K562 (cell line): ENCODE measurements around the gene CNGA1. TPM values are rescaled to one million over a fixed set of nuclear protein-coding genes. Genes with fewer than 3 reads are reported as not detected.

Experiments used
- CBX3 ChIP-seq, 2 experiments: IDR thresholded peaks; 1 replicate in 1 of 2; 2 replicates in 1 of 2; pipeline ENCODE4 v1.6.1; 2012; ENCODE audit warnings: inconsistent platforms in 2 of 2, low read length in 2 of 2, borderline replicate concordance in 1 of 2, control low read depth in 1 of 2
- CHD4 ChIP-seq: fragments of 200-600 bp; sonication (generic); IDR thresholded peaks from 3 replicates; pipeline ENCODE4 v1.6.1; 2012; ENCODE audit warnings: low read depth, mild to moderate bottlenecking, mixed read lengths, low read length, inconsistent platforms; ENCODE audit not compliant: insufficient read depth, insufficient replicate concordance, poor library complexity, severe bottlenecking
- CREB3L1 ChIP-seq: fragments of 450-650 bp; IDR thresholded peaks from 2 replicates; pipeline ENCODE4 v1.6.1; 2014; ENCODE audit warnings: low read depth, mild to moderate bottlenecking, moderate library complexity, borderline replicate concordance
- CREM ChIP-seq: IDR thresholded peaks from 2 replicates; pipeline ENCODE4 v1.6.1; 2014; ENCODE audit warnings: antibody characterized with exemption, low read depth
- ESRRB ChIP-seq: fragments of 250-450 bp; sonication (Bioruptor Pico); IDR thresholded peaks from 2 replicates; pipeline ENCODE4 v1.5.0; 2020; ENCODE audit warnings: mild to moderate bottlenecking, moderate library complexity, borderline replicate concordance
- GTF2E2 ChIP-seq: fragments of 200-800 bp; sonication (Bioruptor generic); IDR thresholded peaks from 2 replicates; pipeline ENCODE4 v1.6.1; 2016; ENCODE audit warnings: missing genetic modification characterization, missing compliant biosample characterization
- HNRNPLL ChIP-seq: fragments of 200-400 bp; formaldehyde crosslinking; IDR thresholded peaks from 2 replicates; pipeline ENCODE4 v1.6.1; 2017; ENCODE audit warnings: low read length, low read depth, mild to moderate bottlenecking; ENCODE audit not compliant: poor library complexity, severe bottlenecking
- JUN ChIP-seq, 2 experiments: sonication (generic) in 1 of 2; formaldehyde crosslinking in 1 of 2; IDR thresholded peaks; 2 replicates each; pipeline versions ENCODE4 v1.6.1 to v1.8.0; 2012 to 2022; ENCODE audit warnings: borderline replicate concordance in 2 of 2, mild to moderate bottlenecking in 2 of 2, improper control_type of control experiment in 1 of 2, low read depth in 1 of 2, low read length in 1 of 2, missing genetic modification reagents in 1 of 2
- JUND ChIP-seq, 2 experiments: IDR thresholded peaks; 2 replicates in 1 of 2; 3 replicates in 1 of 2; pipeline ENCODE4 v1.6.1; 2011; ENCODE audit warnings: borderline replicate concordance in 2 of 2, low read depth in 2 of 2, low read length in 2 of 2, improper control_type of control experiment in 1 of 2, missing biosample characterization in 1 of 2, missing genetic modification characterization in 1 of 2, missing genetic modification reagents in 1 of 2
- L3MBTL2 ChIP-seq: fragments of 450-650 bp; IDR thresholded peaks from 2 replicates; pipeline ENCODE4 v1.6.1; 2016; ENCODE audit warnings: mild to moderate bottlenecking, moderate library complexity
- MAX ChIP-seq: sonication (generic); formaldehyde crosslinking; IDR thresholded peaks from 2 replicates; pipeline ENCODE4 v1.9.0; 2022; ENCODE audit warnings: mild to moderate bottlenecking, missing genetic modification reagents
- MAZ ChIP-seq, 2 experiments: fragments of 450-650 bp in 1 of 2; sonication (generic) in 1 of 2; formaldehyde crosslinking; IDR thresholded peaks in 1 of 2; conservative IDR thresholded peaks in 1 of 2; 2 replicates each; pipeline versions ENCODE4 v1.4.0 to v1.5.0; 2020; ENCODE audit warnings: mild to moderate bottlenecking in 1 of 2, missing genetic modification reagents in 1 of 2
- NFRKB ChIP-seq: fragments of 450-650 bp; IDR thresholded peaks from 2 replicates; pipeline ENCODE4 v1.6.1; 2016; ENCODE audit warnings: low read depth
- NONO ChIP-seq, 2 experiments: fragments of 200-400 bp in 1 of 2; fragments of 450-650 bp in 1 of 2; formaldehyde crosslinking in 1 of 2; IDR thresholded peaks; 2 replicates each; pipeline ENCODE4 v1.6.1; 2017; ENCODE audit warnings: low read depth in 2 of 2, mild to moderate bottlenecking in 2 of 2, moderate library complexity in 2 of 2, low read length in 1 of 2
- POLR2AphosphoS5 ChIP-seq: IDR thresholded peaks from 2 replicates; pipeline ENCODE4 v1.6.1; 2011; ENCODE audit warnings: mild to moderate bottlenecking, low read depth, low read length, moderate library complexity; ENCODE audit not compliant: control insufficient read depth, insufficient read depth
- RBFOX2 ChIP-seq: fragments of 200-400 bp; formaldehyde crosslinking; IDR thresholded peaks from 2 replicates; pipeline ENCODE4 v1.6.1; 2017; ENCODE audit warnings: low read depth, mild to moderate bottlenecking, low read length, moderate library complexity
- RBM39 ChIP-seq: fragments of 200-400 bp; formaldehyde crosslinking; optimal IDR thresholded peaks from 2 replicates; pipeline ENCODE3; 2018; ENCODE audit warnings: low read depth, low read length
- RNF2 ChIP-seq: sonication (generic); IDR thresholded peaks from 2 replicates; pipeline ENCODE4 v1.6.1; 2016
- SOX6 ChIP-seq: fragments of 450-650 bp; IDR thresholded peaks from 2 replicates; pipeline ENCODE4 v1.6.1; 2014; ENCODE audit warnings: mild to moderate bottlenecking
- TSC22D4 ChIP-seq: fragments of 450-650 bp; IDR thresholded peaks from 2 replicates; pipeline ENCODE4 v1.6.1; 2016; ENCODE audit warnings: missing genetic modification characterization, missing biosample characterization, control low read depth
- XRCC3 ChIP-seq: fragments of 450-650 bp; IDR thresholded peaks from 2 replicates; pipeline ENCODE4 v1.6.1; 2017; ENCODE audit warnings: mild to moderate bottlenecking, moderate library complexity
- ZFP1 ChIP-seq: fragments of 450-650 bp; formaldehyde crosslinking; IDR thresholded peaks from 2 replicates; pipeline ENCODE4 v1.4.0; 2020; ENCODE audit warnings: mild to moderate bottlenecking, mixed read lengths
- ZFP36 ChIP-seq: fragments of 150-350 bp; IDR thresholded peaks from 2 replicates; pipeline ENCODE4 v1.6.1; 2018; ENCODE audit warnings: low read length, low read depth; ENCODE audit not compliant: partially characterized antibody
- ZNF282 ChIP-seq: sonication (generic); formaldehyde crosslinking; IDR thresholded peaks from 2 replicates; pipeline ENCODE4 v1.8.1; 2023; ENCODE audit warnings: missing genetic modification reagents
- ZNF766 ChIP-seq: fragments of 200-800 bp; sonication (Bioruptor generic); conservative IDR thresholded peaks from 2 replicates; pipeline ENCODE4 v1.6.1; 2016; ENCODE audit warnings: missing genetic modification characterization, missing compliant biosample characterization
- ZNF785 ChIP-seq: fragments of 250-450 bp; sonication (Bioruptor Pico); IDR thresholded peaks from 2 replicates; pipeline ENCODE4 v1.4.0; 2020; ENCODE audit warnings: mild to moderate bottlenecking
- polyA plus RNA-seq, 8 experiments: library from polyadenylated mRNA; depleted of rRNA in 4 of 8; stranded (reverse) in 5 of 8; unstranded in 3 of 8; fragments of >200 nt; fragmentation: Nextera tagmentation in 2 of 8; fragmentation: Illumina TruSeq in 1 of 8; extraction: Ambion mirVana in 2 of 8; extraction: Trizol in 1 of 8; gene quantifications; 2 replicates each; pipeline versions ENCODE4 v1.2.1 to v1.2.3, GENCODE V29; 2011 to 2014; ENCODE audit warnings: inconsistent platforms in 1 of 8, missing spikeins in 1 of 8
- total RNA-seq, 7 experiments: library from RNA; depleted of rRNA in 6 of 7; stranded (reverse); fragments of >200 nt in 6 of 7; fragmentation: Illumina TruSeq in 2 of 7; extraction: Trizol in 2 of 7; gene quantifications; 2 replicates each; pipeline versions ENCODE4 v1.2.1 to v1.2.3, GENCODE V29; 2011 to 2021; ENCODE audit warnings: low replicate concordance in 1 of 7

The CNGA1 gene
- total and polyA plus RNA-seq, 9 of the 15 experiments (the other 6 are each of a cell fraction or from before 2014, with no cell fraction given), result 0.03 to 0.29 (median 0.04) TPM; not detected in 5

- TF ChIP-seq XRCC3, result no peak
- peak; percentile 73 for TF ChIP-seq POLR2AphosphoS5
- TF ChIP-seq MAX, result peak; percentile 95
- TF ChIP-seq GTF2E2 (tag), result 0 out of 2 replicates have a peak, but pooled peaks have one; percentile 12
- TF ChIP-seq ESRRB (CRISPR knock-in tag), result no peak
- TF ChIP-seq CBX3 (IDR thresholded peaks at IDR 0.05; ENCODE audit: borderline replicate concordance in 1 of 2, low read length in 2 of 2), result peak in 1 of 2 experiments; percentile 5; a peak in 1 of 3 replicates
- peak; percentile 98 for TF ChIP-seq CREB3L1
- peak; percentile 42 for TF ChIP-seq JUND (IDR thresholded peaks at IDR 0.05; ENCODE audit: borderline replicate concordance, low read depth, low read length)
- TF ChIP-seq JUND (tag; IDR thresholded peaks at IDR 0.05; ENCODE audit: borderline replicate concordance, low read depth, low read length), result peak; percentile 21; the same call in 1 of the 3 replicates
- no peak for TF ChIP-seq CHD4
- peak; percentile 96 for TF ChIP-seq RBFOX2
- TF ChIP-seq JUN (IDR thresholded peaks at IDR 0.05; ENCODE audit: borderline replicate concordance, low read depth, low read length), result no peak
- no peak for TF ChIP-seq JUN (CRISPR knock-in tag; IDR thresholded peaks at IDR 0.05; ENCODE audit: borderline replicate concordance)
- TF ChIP-seq ZNF282 (CRISPR knock-in tag), result no peak
- TF ChIP-seq SOX6, result no peak
- peak; percentile 69 to 70 for TF ChIP-seq MAZ (CRISPR knock-in tag; conservative IDR thresholded peaks at IDR 0.05 in 1 of 2, IDR thresholded peaks at IDR 0.05 in 1 of 2)
- peak; percentile 86 for TF ChIP-seq CREM
- TF ChIP-seq HNRNPLL, result peak; percentile 93
- peak; percentile 75 for TF ChIP-seq RNF2
- TF ChIP-seq ZNF766 (CRISPR knock-in tag), result peak; percentile 63
- no peak for TF ChIP-seq ZFP1
- TF ChIP-seq ZFP36, result no peak
- TF ChIP-seq NONO (IDR thresholded peaks at IDR 0.05; ENCODE audit: low read depth in 2 of 2, low read length in 1 of 2), result peak in 1 of 2 experiments; percentile 65; a peak in 1 of 4 replicates
- TF ChIP-seq NFRKB, result peak; percentile 57; the same call in 1 of the 2 replicates
- TF ChIP-seq RBM39, result no peak
- no peak for TF ChIP-seq TSC22D4 (tag)
- TF ChIP-seq ZNF785 (CRISPR knock-in tag), result no peak
- TF ChIP-seq L3MBTL2, result peak; percentile 97; the same call in 1 of the 2 replicates
These were observed 102.1 kb downstream of the CNGA1 start, which contains the start of gene NFXL1 (continued) for GRCh38 chr4:47914220-47914925.
